HG02973 (cell line): ENCODE measurements around the gene KERA.

ENCODE experiments used
- ATAC-seq: cut with Tn5 transposase; IDR thresholded peaks from one replicate; pipeline ENCODE4 v1.9.1; 2021; ENCODE audit warnings: moderate library complexity; ENCODE audit not compliant: unreplicated experiment

KERA gene

DNA sequence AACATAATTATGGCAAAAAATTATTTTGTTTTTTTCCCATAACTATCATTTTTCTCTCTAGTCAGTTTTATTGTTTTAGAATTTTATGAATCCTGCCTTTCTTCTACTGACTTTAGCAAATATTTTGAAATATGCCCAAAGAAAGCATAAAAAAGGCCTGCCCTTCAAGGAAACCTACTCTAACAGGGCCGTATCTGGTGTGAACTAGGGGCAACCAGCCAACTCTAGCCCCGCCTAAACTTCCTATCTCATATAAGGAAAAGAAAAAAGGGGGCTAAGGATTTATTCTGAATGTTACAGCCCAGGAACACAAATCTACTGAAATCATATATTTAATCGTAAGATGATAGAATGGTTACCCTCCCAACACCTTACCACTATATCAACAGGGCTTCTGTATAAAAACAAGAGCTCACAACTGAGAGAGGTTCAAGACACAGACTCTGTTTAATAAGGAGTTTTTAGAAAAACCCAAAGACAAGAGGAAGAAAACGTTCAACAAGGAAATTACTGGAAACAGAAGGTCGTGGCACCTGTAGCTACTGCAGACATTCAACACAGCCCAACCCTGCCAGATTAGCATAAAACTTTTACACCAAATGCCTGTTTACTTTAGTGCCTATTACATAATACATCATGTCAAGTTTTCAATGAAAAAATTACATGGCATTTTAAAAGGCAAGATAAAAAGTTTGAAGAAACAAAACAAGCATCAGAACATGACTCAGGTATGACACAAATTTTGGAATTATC, 40.1 kb downstream of the KERA start:
- ATAC-seq, result no peak

DNA sequence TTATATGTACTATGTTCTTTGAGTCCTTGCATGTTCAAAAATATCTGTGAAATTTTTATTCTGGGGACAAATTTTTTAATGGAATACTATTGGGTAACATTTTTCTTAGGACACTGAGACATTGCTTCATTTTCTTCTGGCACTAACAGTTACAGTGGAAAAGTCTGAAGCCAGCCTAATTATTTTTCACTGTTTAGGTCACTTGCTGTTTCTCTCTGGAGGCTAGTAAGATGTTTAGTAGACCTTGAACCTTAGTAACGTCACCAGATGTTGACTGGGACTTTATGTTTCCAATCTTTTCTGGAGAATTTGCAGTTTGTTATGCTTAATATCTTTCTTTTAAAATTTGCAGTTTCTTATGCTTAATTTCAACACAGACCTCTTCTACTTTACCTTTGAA, 40.8 kb downstream of the KERA start:
- ATAC-seq, result no peak

DNA sequence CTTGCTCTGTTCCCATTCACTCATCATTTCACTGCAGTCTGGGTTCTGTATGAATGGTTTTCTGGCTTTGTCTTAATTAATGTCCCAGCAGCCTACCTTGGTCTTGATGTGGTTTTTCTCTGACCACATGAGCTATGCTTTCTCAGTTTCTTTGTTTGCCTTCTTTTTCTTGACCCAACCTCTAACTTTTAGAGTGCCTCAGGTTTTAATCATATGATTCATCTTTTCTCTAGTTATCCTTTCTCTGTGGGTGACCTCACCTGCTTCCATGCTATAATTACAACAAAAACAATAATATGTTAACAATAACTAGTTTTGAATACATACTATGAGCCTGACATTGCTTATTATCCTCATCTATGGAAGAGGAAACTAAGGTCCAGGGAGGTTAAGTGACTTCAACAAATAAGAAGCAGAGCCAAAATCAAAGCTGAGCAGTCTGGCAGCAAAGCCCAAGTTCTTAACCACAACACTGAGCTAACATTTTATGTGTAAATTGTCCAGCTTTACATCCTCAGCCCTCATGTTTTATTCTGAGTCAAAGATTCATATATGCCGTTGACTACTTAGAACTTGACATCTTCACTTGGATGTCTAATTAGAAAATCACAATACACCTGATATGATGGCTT, 48.4 kb downstream of the KERA start:
- peak; percentile 88 for ATAC-seq

GRCh38 chr12:91007531-91008290, 50.1 kb downstream of the KERA start:
- ATAC-seq, result peak; percentile 80

- ATAC-seq, result no peak
Measured at GRCh38 chr12:91004872-91005271, 53.0 kb downstream of the KERA start, which contains the start of gene EPYC. TSS of gene EPYC (minus strand) at chr12:91004972. CDS start at chr12:91002565, 2,407 bp downstream.

DNA sequence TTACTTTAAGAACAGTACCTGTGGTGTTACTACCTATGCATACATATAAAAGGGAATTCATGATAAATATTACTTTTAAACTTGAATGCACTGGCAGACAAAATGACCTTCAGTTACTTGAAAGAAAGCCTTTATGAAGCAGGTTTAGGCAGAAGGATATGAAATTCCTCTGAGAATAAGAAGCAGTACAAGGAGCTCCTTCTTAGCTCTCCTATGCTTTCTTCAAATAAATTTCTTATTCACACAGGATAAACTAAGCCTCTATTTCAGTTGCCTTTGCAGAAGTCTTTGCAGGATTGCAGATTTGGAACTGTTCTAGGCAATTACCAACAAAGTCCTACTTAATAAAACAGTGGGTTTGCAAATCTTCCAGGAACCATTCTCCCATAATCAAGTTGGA, 54.1 kb downstream of the KERA start:
- no peak for ATAC-seq

DNA sequence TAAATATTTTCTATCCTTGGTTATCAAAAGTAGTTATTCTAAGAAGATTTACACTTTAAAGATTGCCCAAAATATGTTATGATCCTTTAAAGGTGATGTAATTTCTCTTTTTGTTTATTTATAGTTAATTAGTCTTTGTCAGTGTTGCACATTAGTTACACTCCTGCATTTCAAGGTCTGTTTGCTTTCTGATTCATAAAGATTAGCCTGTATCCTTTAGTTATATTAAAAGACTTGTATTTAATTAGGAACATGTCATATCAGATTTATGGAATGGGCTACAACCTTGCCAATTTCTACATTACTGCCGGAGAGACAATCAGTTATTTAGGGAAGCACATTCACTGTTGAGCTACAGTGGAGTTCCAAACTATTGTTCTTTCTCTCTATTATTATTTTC, 56.5 kb downstream of the KERA start:
- no peak for ATAC-seq
